Mammary epithelial cell (primary cell): ENCODE results near the gene KRT20.

Experiments
- EZH2 ChIP-seq: IDR thresholded peaks from 2 replicates; pipeline ENCODE4 v1.6.1; 2012; ENCODE audit warnings: low read length, inconsistent platforms, borderline replicate concordance
- TF ChIP-seq, protein P1 (sequence below), 2 donors: IDR thresholded peaks in 1 of 2; conservative IDR thresholded peaks in 1 of 2; 2 replicates each; pipeline ENCODE4 v1.5.1; 2011 to 2012; ENCODE audit warnings: inconsistent platforms in 2 of 2, low read length in 2 of 2, mild to moderate bottlenecking in 2 of 2, control low read depth in 1 of 2, low read depth in 1 of 2; ENCODE audit not compliant: insufficient read depth in 1 of 2; ENCODE audit errors: extremely low read depth in 1 of 2

DNA sequence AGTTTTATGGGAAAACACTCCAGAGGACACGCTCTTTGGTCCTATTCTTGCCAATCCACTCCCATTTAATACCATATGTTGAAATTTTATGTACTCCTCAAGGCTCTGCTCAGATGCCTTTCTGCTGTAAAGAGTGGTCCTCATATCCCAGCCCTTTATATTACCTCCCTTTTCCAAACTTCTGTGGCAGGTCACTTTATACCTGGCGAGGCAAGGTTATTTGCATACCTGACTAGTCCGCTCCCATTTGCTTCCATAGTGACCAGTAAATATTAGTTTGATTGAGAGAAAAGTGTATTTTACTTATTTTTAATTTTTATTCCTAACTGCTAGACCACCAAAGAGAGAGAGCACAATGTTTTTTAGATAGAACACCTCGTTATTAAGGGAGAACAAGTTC, 35.3 kb downstream of the KRT20 start:
- TF ChIP-seq, protein P1, sequence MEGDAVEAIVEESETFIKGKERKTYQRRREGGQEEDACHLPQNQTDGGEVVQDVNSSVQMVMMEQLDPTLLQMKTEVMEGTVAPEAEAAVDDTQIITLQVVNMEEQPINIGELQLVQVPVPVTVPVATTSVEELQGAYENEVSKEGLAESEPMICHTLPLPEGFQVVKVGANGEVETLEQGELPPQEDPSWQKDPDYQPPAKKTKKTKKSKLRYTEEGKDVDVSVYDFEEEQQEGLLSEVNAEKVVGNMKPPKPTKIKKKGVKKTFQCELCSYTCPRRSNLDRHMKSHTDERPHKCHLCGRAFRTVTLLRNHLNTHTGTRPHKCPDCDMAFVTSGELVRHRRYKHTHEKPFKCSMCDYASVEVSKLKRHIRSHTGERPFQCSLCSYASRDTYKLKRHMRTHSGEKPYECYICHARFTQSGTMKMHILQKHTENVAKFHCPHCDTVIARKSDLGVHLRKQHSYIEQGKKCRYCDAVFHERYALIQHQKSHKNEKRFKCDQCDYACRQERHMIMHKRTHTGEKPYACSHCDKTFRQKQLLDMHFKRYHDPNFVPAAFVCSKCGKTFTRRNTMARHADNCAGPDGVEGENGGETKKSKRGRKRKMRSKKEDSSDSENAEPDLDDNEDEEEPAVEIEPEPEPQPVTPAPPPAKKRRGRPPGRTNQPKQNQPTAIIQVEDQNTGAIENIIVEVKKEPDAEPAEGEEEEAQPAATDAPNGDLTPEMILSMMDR (conservative IDR thresholded peaks at IDR 0.05 in 1 of 2, IDR thresholded peaks at IDR 0.05 in 1 of 2; ENCODE audit: extremely low read depth in 1 of 2, insufficient read depth in 1 of 2, low read depth in 1 of 2, low read length in 2 of 2) = no peak
- TF ChIP-seq EZH2 = no peak
